K562 treated with DMSO at 1 percent for 24 hours (cell line): ENCODE results near the gene FREM3. TPM values are rescaled to one million over a fixed set of nuclear protein-coding genes. Genes with fewer than 3 reads are reported as not detected.

Experiments used
- total RNA-seq: library from RNA; unstranded; fragments of 300-600 nt; gene quantifications from 2 replicates; pipeline ENCODE4 v1.2.3, GENCODE V29; 2022; ENCODE audit warnings: low read depth; ENCODE audit not compliant: insufficient read depth

FREM3 gene
- not detected in 2 replicates for total RNA-seq

GRCh38 chr4:143700416-143701352 is at the start of gene FREM3:
Gene FREM3, minus strand, starts transcription at chr4:143700675. Its CDS starts 0 bp downstream, at chr4:143700675.

Other genes with a start within 250 kb of the FREM3 start
- 26.3 and 45.0 TPM in 2 replicates for gene SMARCA5, start 187.0 kb downstream of the FREM3 start, total RNA-seq
- gene GYPE, start 204.9 kb upstream of the FREM3 start, total RNA-seq = 6.1 and 7.6 TPM in 2 replicates